HG02588 (cell line): ENCODE results near the gene DIO1.

Source experiments
- ATAC-seq: cut with Tn5 transposase; IDR thresholded peaks from one replicate; pipeline ENCODE4 v1.9.1; 2021; ENCODE audit warnings: mild to moderate bottlenecking, moderate library complexity; ENCODE audit not compliant: unreplicated experiment

Gene DIO1

DNA sequence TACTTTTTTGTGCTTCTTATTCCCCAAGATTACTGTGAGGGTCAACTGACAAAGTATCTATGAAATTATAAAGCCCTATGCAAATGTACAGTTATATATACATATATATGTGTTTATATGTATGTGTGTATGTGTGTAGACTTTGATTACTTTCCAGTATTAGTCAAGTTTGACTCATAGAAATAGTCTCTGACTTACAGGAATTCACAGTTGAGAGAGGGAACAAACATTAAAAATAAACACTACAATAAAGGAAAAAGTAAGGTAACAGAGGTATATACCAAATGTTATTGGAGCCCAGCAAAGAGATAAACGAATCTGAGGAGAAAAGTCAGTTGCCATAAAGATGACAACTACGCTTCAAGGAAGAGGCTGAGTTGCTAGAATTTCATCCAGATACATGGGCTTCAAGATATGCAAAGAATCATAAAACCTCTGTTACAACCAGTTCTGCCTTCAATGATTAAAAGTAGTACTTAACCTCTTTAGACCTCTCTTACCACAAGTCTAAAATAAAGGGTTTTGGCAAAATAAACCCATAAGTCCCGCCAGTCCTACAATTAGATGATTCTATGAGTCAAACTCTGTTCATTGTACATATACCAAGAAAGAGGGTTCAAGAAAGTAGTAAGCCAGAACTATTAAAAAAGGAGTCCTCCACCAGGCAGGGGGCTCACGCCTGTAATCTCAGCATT, 44.3 kb downstream of the DIO1 start:
- ATAC-seq, result no peak

DNA sequence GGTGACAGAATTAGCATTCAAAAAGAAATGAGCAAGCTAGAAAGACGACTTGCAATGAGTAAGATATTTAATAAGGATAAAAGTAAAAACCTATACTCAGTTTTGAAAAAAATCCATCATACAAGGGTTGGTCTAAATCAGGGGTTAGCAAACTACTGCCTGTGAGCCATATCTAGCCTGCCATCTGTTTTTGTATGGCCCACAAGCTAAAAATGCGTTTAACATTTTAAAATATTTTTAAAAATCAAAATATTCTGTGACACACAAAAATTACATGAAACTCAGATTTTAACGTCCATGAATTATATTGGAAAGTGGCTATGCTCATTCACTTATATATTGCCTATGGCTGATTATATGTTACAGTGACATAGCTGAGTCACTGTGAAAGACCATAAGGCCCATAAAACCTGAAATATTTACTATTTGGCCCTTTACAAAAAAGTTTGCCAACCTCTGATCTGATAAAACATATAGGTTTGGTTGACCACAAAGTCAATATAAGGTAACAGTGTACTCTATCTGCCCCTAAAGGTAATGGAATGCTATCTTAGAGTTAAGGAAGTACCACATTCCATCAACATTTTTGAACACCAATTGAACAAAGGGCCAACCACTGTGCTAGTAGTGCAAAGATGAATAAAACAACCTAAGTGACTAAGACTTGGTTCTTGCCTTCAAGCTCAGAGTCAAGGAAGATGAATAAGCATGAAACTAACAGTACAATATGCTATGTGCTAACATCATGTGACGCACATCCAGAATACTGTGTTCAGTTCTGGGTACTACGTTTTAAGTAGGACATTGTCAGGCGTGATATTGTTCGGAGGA, 48.4 kb downstream of the DIO1 start:
- no peak for ATAC-seq

DNA sequence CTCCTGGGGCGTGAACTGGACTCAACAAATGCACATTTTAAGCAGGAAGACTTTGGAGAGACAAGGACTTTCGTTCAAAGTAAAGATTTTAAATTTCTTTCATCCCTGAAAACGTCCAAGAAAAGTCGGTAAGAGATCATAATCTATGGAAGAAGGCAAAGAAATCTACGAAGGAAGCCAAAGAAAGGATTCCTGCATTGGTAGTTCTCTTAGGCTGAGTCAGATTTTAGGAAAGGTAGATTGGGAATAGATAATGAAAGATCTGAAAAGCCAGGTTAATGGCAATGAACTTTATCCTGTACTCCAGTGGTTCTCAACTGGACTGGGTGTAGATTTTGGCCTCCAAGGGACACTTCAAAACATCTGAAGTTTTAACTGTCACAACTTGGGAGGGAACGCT, 49.1 kb downstream of the DIO1 start:
- ATAC-seq, result no peak

DNA sequence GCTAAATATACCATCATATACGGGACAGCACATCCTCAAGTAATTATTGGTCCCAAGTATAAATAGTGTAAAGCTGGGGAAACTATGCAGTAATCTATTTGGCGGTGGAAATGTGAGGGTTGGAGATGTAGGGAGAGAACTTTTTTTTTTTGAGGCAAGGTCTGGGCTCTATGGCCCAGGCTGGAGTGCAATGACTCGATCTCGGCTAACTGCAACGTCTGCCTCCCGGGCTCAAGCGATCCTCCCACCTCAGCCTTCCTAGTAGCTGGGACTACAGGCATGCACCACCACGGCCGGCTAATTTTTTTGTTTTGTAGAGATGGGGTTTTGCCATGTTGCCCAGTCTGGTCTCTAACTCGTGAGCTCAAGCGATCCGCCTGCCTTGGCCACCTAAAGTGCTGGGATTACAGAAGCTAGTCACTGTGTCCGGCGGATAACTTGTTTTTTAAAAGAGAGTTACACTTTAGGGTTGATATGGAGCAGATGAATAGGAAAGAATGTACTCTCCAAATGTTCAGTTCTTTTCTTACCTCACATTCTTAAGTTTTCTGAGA, 49.6 kb downstream of the DIO1 start:
- ATAC-seq, result no peak

DNA sequence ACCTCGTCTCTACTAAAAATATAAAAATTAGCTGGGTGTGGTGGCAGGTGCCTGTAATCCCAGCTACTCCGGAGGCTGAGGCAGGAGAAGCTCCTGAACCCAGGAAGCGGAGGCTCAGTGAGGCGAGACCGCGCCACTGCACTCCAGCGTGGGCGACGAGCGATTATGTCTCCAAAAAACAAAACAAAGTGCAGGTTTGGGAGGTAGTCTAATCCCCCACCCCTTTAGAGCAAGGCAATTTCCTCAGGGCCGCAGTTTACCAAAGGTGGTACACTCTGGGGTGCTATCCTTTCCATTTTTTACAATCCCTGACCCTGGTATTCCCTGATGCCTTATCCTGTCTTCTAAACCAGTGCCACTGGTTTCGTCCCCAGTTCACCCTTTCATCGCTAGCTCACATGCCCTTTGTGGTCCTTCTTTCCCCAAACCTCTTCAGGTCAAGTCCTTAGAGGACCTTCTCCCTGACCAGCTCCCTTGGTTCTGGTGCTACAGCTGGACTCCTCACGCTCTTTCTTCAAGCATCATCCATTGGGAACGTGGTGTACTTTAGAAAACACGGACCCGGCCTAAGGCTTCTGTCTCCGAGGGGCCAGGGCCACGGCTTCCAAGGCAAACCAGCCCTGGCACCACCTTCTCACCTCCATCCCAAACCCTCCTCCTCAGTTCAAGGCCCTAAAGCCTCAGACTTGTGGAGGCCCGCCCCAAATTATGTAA, 50.6 kb downstream of the DIO1 start:
- no peak for ATAC-seq

DNA sequence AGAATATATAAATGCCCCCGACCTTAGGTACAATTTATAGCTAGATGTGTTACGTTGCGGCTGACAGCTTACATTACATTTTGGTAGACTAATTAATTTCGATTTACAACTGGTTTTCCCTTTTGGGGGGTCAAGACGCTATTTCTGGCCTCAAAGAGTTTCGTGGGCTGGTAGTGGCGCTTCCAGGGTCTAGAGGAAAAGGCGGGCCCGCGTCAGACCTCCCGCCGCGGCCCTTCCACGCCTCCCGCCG, 51.1 kb downstream of the DIO1 start:
- ATAC-seq, result no peak

DNA sequence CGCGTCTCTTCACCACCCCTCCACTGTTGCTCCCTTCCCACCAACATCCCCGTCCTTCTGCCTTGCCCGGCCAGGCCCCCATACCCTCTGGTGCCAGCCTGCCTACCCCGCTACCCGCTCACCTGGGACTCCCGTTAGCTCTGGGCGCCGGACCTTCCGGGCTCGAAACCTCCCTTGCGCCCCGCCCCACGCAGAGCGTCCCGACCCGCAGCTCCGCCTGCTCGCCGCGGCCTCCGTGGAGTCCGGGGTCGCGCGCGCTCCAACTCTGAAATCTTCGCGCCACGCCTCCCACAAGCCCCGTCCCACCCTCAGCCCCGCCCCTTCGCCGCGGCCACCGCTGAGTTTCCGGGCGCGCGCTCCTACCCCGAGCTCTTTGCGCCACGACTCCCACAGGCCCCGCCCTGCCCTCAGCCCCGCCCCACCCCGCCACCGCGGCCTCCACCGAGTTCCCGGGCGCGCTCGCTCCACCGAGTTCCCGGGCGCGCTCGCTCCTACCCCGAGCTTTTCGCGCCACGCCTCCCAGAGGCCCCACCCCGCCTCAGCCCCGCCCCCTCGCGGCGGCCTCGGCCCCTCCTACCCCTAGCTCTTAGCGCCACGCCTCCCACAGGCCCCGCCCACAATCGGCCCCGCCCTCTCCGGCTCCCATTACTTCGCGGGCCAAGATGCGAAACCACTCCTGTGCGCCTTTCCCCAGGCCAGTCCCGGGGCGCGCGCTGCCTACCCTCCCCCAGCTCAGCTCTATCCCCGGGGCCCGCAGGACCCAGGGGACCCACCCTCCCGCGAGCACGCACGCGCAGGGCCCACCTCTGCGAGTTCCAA, 51.7 kb downstream of the DIO1 start, which contains the start of gene IFT25:
TSS of gene IFT25 (minus strand) at position 267 of the 819 bp plus-strand sequence. CDS start 5,617 bp downstream, outside the sequence.
- ATAC-seq, result peak; percentile 65

DNA sequence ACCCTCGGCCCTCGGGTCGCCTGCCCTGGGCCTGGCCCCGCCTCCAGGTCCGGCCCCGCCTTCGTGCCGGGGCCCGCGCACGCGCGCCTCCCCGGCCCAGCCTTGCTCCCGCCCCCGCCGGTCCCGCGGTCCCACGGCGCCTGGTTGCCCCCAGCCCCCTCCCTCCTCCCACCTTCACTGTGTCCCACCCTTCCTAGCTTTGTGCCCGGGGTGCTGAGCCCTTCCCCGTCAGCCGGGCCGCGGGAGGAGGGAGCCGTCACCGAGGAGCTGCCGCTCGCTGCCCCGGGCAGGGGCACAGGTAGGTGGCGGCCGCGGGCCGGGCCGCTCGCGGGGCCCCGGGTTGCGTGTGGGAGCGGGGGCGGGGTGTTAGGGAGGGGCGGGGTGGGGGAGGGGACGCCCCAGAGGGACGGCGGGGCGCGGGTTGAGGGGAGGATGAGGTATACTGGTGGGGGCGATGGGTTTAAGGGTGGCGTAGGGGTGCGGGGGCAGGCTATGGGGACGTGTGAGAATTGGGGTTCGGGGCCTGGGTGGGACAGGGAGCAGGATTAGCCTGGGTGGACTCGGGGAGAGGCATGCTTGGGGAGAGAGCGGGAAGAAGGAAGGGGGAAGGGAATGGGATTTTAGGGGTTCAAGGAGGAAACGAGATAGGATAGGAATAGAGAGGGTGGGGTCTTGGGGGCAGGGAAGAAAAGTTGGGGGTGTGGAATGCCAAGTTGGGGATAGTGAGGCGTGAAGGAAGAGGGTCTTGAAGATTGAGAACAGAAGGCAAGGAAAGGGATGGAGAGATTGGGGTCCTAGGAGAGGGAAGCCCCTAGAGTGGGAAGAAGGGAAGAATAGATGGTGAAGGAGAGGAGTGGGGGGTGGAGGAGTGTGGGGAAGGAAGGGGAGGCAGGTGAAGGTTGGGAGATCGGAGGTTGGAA, 52.5 kb downstream of the DIO1 start, which contains the start of gene LRRC42:
TSS of gene LRRC42 (plus strand) at position 99 of the 920 bp plus-strand sequence. CDS start 5,650 bp downstream, outside the sequence.
- ATAC-seq, result peak; percentile 65

DNA sequence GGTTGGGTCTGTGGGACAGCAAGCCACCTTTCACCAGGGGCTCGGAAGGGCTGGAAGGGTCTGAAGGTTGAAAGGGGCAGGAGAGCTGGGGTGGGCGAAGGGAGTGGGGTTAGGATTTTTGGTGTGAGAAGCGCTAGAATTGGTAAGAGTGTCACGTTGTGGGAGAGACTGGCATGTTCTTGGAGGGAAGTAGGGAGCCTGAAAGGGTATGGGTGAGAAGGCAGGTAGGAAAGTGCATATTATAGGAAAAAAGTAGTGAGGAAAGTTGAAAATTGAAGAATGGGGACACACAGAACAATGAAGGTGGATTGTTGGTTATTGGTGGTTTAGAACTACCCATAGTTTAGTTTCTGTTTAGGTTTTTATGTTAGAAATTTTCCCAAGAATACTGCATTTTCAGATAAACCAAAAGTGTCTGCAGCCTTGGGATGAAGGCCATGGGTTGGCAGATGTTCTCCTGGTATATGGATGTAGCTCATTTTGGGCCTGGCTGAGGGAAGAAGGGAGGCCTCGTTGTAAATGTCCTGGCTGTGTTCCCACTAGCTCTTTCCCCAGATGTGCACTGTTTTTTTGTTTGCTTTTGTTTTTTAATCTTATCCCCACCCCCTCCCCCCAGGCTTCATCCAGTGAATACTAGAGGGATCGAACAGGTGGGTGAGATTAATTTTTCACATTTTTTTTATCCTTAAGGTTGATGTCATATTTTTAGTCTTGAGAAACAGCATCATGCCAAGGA, 53.4 kb downstream of the DIO1 start:
- ATAC-seq, result no peak

DNA sequence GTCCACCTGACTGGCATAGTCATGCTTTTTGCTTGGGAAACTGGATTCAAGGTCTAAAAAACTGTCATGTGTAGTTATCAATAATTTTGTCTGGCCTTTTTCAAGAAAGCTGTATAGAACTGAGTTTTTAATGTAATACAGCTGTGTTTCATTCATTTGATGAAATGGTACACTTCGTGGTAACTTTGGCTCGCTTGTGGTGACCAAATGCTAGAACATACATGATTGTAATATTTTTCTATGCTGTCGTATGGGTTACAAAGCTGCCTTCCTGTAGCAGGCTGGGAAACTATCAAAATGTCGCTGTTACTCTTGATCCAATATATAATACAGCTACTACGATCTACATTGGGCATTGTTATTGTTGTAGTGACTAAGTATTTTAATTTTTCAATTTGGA, 54.3 kb downstream of the DIO1 start:
- no peak for ATAC-seq

DNA sequence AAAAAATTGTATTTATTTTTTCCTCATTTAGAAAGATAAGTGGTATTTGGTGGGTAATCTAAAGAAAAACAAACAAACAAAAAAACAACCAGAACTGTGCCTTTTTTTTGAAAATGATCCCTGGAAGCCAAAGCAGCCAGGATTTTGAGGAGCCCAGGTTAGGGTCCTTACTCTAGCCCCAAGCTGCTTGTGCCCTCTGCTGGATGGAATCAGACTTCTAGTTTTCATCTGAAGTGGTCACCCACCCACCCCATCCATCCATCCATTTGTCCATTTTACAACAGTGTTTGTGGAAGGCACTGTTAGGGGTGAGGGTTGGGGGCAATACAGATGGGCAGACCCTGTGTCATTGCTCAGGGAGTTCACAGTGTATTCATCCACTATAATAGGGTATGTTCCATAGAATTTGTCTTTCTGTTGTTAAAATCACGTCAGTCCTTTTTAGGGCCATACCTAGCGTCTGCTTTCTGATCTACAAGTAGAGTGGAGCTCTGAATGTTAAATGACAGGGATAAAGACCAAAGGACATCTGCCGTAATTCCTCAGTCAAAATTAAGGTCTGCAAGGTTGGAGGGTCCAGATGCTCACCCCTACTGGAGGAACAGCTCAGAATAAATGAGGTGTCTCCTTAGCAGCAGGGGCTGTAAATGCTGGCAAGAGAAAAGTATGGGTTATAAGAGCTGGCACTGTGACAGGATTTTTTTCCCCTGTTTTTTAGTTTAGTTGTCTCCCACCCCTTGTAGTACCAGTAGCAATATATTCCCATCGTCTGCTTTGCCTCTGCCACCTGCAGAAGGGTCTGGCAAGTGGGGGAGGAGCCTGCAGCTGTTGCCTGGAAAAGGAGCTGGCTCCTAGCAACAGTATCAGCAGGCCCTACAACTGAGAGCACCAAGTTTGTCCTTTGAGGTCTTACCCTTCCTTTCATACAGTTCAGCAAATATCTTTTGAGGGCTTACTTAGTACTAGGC, 55.3 kb downstream of the DIO1 start:
- no peak for ATAC-seq

DNA sequence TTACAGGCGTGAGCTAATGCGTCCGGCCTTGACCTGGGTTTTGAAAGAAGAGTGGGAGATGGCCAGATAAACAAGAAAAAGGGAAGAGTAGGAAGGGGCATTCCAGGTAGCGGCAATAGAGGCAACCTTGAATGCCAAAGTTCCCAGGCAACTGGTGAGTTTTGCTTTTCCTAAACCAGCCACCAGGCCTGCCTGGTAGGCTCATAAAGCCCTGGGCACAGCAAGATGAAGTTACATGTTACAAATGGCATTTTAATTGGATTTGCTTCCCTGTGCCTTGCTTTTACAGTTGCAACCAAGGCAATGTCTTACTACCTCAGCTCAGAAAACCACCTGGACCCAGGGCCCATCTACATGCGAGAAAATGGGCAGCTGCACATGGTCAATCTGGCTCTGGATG, 57.7 kb downstream of the DIO1 start:
- ATAC-seq, result no peak

DNA sequence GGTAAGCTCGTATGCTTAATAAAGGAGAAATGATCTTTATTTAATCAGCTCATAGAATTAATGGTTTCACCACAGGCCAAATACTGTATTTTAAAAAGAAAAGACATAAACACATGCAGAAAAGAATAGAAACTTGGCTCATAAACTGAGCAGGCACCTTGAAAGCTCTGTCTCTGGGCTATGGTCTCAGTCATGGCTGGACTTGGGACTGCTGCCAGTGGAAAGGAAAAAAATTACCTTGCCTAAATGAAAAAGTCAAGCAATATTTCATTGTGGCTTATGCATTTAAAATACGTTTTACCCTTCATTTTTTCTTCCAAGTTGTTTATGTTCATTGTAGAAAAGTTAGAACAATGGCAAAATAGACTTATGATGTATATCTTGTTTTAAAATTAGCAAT, 60.1 kb downstream of the DIO1 start:
- no peak for ATAC-seq

DNA sequence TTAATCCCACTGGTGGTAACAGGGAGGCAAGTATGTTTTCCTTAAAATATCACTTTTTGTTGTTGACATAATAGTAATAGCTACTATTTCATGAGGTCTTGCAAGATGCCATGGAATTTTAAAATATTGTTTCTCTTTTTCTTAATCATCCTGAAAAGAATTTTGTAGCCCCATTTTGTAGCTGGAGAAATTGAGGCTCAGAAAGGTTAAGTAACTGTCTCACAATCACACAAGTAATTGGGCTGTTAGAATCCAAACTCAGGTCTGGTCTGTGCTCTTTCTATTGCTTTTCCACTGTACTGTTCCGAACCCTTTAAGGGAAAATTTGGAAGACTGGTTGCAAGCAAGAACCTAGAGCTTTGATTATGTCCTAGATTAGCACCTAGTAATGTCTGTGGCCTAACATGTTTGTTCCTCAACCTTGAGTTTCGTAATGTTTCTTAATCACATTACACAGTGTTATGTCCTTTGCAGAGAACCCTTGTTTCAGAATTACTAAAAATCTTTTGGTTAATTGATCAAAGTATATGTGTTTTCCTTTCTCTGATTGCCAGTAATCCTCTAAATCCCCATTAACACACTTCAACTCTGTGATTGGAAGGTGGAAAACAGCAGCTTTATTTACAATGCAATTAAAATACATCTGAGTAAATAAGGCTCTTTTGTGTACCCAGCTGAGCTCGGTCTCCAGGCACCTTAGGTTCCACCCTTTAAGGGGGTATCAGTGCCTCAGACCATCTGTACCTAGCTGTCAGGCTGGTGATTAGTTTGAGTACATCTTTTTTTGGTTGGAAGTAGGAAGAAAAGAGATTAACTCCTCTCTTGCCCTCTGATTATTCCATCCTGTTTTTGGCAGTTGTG, 62.6 kb downstream of the DIO1 start:
- no peak for ATAC-seq

DNA sequence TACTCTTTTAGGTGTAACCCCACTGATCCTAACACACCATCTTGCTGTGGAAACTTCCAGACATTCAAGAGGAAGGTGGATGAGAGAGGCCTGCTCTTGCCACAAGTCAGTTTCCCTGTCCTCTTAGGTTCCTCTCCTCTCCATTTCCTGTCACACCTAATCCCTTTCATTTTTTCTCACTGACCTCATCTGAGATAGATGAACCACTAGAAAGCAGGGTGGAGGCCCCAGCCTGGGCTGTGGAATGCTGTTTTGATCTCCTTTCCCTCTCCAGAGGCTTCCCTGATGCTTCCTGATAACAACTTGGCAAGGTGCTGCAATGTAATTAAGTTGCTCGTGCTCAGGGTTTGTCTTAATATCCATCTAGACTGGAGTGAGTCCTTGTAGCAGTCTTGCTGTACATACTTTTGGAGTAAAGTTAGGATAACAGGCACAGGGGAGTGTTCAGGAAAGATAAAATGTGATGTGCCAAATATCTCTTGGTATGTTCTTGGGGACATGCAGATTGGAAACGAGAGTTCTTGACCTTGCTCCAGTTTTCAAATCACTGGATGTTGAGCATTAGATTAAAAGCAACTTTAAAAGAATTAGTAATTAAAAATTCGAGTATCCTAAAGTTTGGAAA, 63.3 kb downstream of the DIO1 start:
- no peak for ATAC-seq

DNA sequence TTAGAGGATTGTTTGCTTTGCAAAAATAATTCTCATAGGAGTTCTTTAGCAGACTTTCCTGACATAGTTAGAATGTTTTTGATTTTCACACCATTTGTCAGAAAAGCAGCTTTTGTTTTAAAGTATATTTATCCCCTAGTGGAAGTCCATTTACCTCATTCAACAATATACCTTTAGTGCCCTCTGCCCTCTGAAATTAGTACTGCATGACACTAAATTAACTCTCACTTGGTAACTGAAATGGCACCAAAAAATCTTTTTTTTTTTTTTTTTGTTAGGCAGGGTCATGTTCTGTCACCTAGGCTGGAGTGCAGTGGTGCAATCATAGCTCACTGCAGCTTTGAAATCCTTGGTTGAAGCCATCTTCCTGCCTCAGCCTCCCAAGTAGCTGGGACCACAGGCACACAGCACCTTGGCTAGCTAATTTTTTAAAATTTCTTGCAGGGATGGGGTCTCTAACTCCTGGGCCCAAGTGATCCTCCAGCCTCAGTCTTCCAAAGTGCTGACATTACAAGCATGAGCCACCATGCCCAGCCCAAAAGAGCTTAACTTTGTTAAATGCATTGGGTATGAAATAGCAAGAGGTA, 65.8 kb downstream of the DIO1 start:
- ATAC-seq, result no peak
